ENCODE data around the gene ENAH. TPM values are rescaled to one million over a fixed set of nuclear protein-coding genes. Genes with fewer than 3 reads are reported as not detected.

Gene ENAH
- total RNA-seq, 1 donor: 0.52 TPM

DNA sequence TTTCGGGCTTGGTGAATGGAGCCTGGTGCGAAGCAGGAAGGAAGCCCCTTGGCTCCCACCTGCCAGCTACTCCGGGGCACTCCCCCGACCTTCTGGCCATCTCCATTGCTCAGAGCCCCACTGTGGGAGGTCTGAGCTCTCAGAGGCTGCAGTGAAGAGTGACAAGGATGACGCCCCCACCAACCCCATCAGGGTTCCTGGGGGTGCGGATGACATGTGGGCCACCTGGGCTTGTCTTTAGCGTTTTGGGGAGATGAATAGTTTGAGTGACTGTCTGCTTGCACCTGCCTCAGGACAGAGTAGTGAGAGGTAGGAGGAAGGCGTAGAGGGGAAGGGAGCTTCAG, 181.8 kb downstream of the ENAH start:
- no peaks in the 10 kb centered on the region for H3K9me3 ChIP-seq (ENCODE audit: low read depth, low read length)
- no peaks in the 10 kb centered on the region for H3K27me3 ChIP-seq (ENCODE audit: insufficient read depth, low read length)
- H3K4me3 ChIP-seq (ENCODE audit: low read length): no peak overlapping the region
- peaks cover 39% of the 10 kb centered on the region for H3K4me1 ChIP-seq (ENCODE audit: insufficient read depth, low read length)

- Histone ChIP-seq H3K4me1 (ENCODE audit: insufficient read depth, low read length) (peaks cover 45% of the 10 kb centered on the region), H3K9me3 (ENCODE audit: low read depth, low read length) (no peaks in the 10 kb centered on the region), H3K27me3 (ENCODE audit: insufficient read depth, low read length) (no peaks in the 10 kb centered on the region), H3K4me3 (ENCODE audit: low read length) (no peak overlapping the region)
Observed at GRCh38 chr1:225470211-225471108, 182.5 kb downstream of the ENAH start.

GRCh38 chr1:225469051-225469450, 183.9 kb downstream of the ENAH start:
- Histone ChIP-seq H3K27me3 (ENCODE audit: insufficient read depth, low read length) (no peaks in the 10 kb centered on the region), H3K4me1 (ENCODE audit: insufficient read depth, low read length) (peaks cover 35% of the 10 kb centered on the region)

GRCh38 chr1:225468270-225469020, 184.5 kb downstream of the ENAH start:
- H3K9me3 ChIP-seq (ENCODE audit: low read depth, low read length): no peaks in the 10 kb centered on the region
- peak overlapping the region; percentile 50 for H3K4me3 ChIP-seq (ENCODE audit: low read length)
- H3K27me3 ChIP-seq (ENCODE audit: insufficient read depth, low read length): no peaks in the 10 kb centered on the region
- peaks cover 35% of the 10 kb centered on the region for H3K4me1 ChIP-seq (ENCODE audit: insufficient read depth, low read length)

More at GRCh38 chr1:225469051-225469450, 183.9 kb downstream of the ENAH start:
- Histone ChIP-seq H3K4me3 (ENCODE audit: low read length) (no peak overlapping the region), H3K9me3 (ENCODE audit: low read depth, low read length) (no peaks in the 10 kb centered on the region)

- peak overlapping the region; percentile 50 for H3K4me3 ChIP-seq (ENCODE audit: low read length)
- peaks cover 37% of the 10 kb centered on the region for H3K4me1 ChIP-seq (ENCODE audit: insufficient read depth, low read length)
- H3K9me3 ChIP-seq (ENCODE audit: low read depth, low read length): no peaks in the 10 kb centered on the region
- H3K27me3 ChIP-seq (ENCODE audit: insufficient read depth, low read length): no peaks in the 10 kb centered on the region
Observed at GRCh38 chr1:225467193-225468020, 185.5 kb downstream of the ENAH start.

DNA sequence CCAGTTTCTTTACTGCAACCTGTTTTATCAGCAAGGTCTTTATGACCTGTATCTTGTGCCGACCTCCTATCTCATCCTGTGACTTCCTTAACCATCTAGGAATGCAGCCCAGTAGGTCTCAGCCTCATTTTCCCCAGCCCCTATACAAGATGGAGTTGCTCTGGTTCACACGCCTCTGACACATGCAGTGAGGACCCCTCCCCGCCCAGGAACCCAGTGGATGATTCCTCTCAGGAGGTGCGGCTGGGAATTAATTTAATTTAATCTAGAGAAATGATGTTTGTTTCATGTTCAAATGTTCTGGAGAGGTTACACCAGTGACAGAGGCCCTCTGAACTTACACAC, 186.1 kb downstream of the ENAH start:
- Histone ChIP-seq H3K4me3 (ENCODE audit: low read length) (peak overlapping the region; percentile 50), H3K9me3 (ENCODE audit: low read depth, low read length) (no peaks in the 10 kb centered on the region), H3K27me3 (ENCODE audit: insufficient read depth, low read length) (no peaks in the 10 kb centered on the region), H3K4me1 (ENCODE audit: insufficient read depth, low read length) (peaks cover 41% of the 10 kb centered on the region)

GRCh38 chr1:225465793-225466517, 187.0 kb downstream of the ENAH start:
- H3K27me3 ChIP-seq (ENCODE audit: insufficient read depth, low read length): no peaks in the 10 kb centered on the region
- peaks cover 49% of the 10 kb centered on the region for H3K4me1 ChIP-seq (ENCODE audit: insufficient read depth, low read length)
- H3K4me3 ChIP-seq (ENCODE audit: low read length): no peak overlapping the region

GRCh38 chr1:225464851-225465792, 187.8 kb downstream of the ENAH start:
- no peaks in the 10 kb centered on the region for H3K9me3 ChIP-seq (ENCODE audit: low read depth, low read length)
- H3K4me3 ChIP-seq (ENCODE audit: low read length): no peak overlapping the region
- no peaks in the 10 kb centered on the region for H3K27me3 ChIP-seq (ENCODE audit: insufficient read depth, low read length)
- H3K4me1 ChIP-seq (ENCODE audit: insufficient read depth, low read length): peaks cover 57% of the 10 kb centered on the region

More at GRCh38 chr1:225465793-225466517, 187.0 kb downstream of the ENAH start:
- H3K9me3 ChIP-seq (ENCODE audit: low read depth, low read length): no peaks in the 10 kb centered on the region

DNA sequence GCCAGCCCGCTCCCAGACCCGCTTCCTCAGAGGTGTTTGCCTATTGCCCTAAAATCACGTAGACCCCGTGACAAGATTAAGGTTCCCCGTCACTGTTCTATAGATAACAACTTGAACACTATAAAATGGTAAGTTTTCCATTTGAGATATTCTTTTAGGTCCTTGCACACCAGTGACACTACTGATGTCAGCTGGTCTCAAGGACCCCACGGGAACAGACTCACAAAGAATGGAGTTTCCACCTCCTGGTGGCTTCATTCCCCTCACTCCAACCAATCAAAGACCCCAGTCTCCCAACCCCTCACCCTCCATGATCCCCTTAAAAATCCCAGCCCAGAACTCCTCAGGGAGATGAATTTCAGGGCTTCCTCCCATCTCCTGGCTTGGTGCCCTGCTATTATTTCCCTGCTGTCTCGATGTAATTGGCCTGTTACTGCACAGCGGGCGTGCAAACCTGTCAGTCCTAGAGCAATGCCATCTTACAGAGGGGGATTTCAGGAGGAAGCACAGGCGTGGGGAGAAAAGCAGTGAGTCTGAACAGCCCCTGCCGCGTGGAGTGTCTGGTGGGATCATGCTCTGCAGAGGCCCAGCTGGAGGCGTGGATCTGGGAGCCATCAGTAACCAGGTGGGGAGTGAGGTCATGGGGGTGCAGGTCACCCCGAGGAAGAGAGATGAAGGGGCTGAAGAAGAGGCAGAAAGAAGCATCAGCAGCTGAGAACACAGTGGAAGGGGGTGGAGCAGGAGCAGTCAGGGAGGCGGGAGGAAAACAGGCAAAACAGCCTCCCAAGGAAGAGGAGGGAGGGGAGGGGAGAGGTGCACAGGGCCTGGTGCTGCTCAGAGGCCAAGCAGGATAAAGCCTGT, 190.0 kb downstream of the ENAH start:
- H3K9me3 ChIP-seq (ENCODE audit: low read depth, low read length): no peaks in the 10 kb centered on the region
- no peaks in the 10 kb centered on the region for H3K27me3 ChIP-seq (ENCODE audit: insufficient read depth, low read length)
- H3K4me1 ChIP-seq (ENCODE audit: insufficient read depth, low read length): peaks cover 53% of the 10 kb centered on the region
- no peak overlapping the region for H3K4me3 ChIP-seq (ENCODE audit: low read length)

- Histone ChIP-seq H3K4me1 (ENCODE audit: insufficient read depth, low read length) (peaks cover 53% of the 10 kb centered on the region), H3K9me3 (ENCODE audit: low read depth, low read length) (no peaks in the 10 kb centered on the region), H3K4me3 (ENCODE audit: low read length) (no peak overlapping the region), H3K27me3 (ENCODE audit: insufficient read depth, low read length) (no peaks in the 10 kb centered on the region)
Observed at GRCh38 chr1:225462429-225462713, 190.6 kb downstream of the ENAH start.

DNA sequence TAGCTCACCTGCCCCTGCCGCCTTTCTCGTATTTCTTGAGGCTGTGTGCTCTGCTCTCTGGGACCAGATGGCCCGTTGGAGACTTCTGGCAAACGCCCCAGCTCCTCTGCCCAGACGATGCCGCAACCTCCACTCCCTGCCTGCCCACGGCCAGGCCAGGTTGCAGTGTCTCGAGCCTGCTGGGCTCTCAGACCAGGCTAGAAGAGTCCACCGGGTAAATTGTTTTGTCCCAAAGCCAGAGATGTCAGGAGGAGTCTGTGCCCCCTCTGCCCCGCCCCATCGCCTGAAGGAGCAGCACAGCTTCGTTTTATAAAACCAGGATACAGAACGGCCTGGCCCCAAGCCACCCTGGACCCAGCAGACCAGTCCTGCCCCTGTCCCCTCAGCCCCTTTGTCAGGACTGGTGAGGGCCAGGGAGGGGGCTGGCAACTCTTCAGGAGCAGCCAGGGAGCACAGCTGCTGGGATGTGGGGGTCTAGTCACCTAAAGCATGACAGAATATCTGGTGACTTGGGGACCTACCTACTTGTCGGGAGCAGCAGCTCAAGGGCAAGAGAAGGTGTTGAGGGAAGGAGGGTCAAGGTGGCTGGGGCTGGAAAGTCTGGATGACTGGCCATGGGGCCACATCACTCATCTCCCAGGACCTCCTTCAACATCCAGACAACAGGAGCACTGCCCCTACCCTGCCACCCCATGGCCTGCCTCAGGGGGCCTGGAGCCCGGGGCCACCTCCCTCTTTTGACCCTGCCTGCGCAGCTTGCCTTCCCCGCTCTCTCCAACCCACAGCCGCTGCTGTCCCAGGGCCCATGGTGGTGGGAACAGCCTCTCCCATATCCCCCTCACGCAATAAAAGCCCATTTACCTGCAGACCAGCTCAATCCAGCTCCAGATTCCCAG, 191.1 kb downstream of the ENAH start:
- no peaks in the 10 kb centered on the region for H3K27me3 ChIP-seq (ENCODE audit: insufficient read depth, low read length)
- H3K4me1 ChIP-seq (ENCODE audit: insufficient read depth, low read length): peaks cover 50% of the 10 kb centered on the region
- H3K9me3 ChIP-seq (ENCODE audit: low read depth, low read length): no peaks in the 10 kb centered on the region
- H3K4me3 ChIP-seq (ENCODE audit: low read length): no peak overlapping the region

GRCh38 chr1:225460737-225461532, 192.0 kb downstream of the ENAH start:
- Histone ChIP-seq H3K4me1 (ENCODE audit: insufficient read depth, low read length) (peaks cover 41% of the 10 kb centered on the region), H3K4me3 (ENCODE audit: low read length) (no peak overlapping the region)

More at GRCh38 chr1:225460737-225461532, 192.0 kb downstream of the ENAH start:
- Histone ChIP-seq H3K27me3 (ENCODE audit: insufficient read depth, low read length) (no peaks in the 10 kb centered on the region), H3K9me3 (ENCODE audit: low read depth, low read length) (no peaks in the 10 kb centered on the region)
